ENCODE results near the gene PSMD2.

PSMD2 gene

GRCh38 chr3:184282941-184283340, 16.1 kb upstream of the PSMD2 start:
- no peak for DNase-seq (ENCODE audit: low spot score)

GRCh38 chr3:184283681-184284080, 15.4 kb upstream of the PSMD2 start:
- DNase-seq (ENCODE audit: low spot score), result no peak

GRCh38 chr3:184284696-184285095, 14.3 kb upstream of the PSMD2 start:
- peak; percentile 78 for DNase-seq (ENCODE audit: low spot score)

GRCh38 chr3:184289426-184289938, 9.6 kb upstream of the PSMD2 start:
- peak; percentile 36 for DNase-seq (ENCODE audit: low spot score)

GRCh38 chr3:184290331-184290730, 8.7 kb upstream of the PSMD2 start:
- DNase-seq (ENCODE audit: low spot score), result no peak

GRCh38 chr3:184291044-184291737, 7.8 kb upstream of the PSMD2 start:
- no peak for DNase-seq (ENCODE audit: low spot score)

DNA sequence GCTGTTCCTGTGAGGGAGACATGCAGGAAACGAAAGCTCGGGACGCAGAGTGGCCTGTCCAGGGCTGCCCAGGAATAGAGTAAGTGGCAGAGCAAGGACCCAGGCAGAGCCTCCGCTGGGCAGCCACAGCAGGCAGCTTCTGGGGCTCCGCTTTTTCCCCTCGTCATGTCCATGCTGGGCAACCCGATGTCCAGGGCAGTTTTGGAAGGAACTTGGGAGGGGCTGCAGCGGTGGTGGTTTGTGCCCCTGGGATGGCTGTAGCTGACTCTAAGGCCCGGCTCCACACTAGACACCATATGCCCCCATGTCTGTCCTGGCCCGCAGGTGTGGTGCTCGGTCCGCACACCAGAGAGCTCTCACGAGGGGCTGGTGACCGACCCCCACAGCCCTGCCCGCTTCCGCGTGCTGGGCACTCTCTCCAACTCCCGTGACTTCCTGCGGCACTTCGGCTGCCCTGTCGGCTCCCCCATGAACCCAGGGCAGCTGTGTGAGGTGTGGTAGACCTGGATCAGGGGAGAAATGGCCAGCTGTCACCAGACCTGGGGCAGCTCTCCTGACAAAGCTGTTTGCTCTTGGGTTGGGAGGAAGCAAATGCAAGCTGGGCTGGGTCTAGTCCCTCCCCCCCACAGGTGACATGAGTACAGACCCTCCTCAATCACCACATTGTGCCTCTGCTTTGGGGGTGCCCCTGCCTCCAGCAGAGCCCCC, 7.1 kb upstream of the PSMD2 start:
- DNase-seq (ENCODE audit: low spot score), result no peak

GRCh38 chr3:184295771-184296170, 3.3 kb upstream of the PSMD2 start:
- no peak for DNase-seq (ENCODE audit: low spot score)

- no peak for DNase-seq (ENCODE audit: low spot score)
Measured at GRCh38 chr3:184296616-184297015, 2.4 kb upstream of the PSMD2 start.

DNA sequence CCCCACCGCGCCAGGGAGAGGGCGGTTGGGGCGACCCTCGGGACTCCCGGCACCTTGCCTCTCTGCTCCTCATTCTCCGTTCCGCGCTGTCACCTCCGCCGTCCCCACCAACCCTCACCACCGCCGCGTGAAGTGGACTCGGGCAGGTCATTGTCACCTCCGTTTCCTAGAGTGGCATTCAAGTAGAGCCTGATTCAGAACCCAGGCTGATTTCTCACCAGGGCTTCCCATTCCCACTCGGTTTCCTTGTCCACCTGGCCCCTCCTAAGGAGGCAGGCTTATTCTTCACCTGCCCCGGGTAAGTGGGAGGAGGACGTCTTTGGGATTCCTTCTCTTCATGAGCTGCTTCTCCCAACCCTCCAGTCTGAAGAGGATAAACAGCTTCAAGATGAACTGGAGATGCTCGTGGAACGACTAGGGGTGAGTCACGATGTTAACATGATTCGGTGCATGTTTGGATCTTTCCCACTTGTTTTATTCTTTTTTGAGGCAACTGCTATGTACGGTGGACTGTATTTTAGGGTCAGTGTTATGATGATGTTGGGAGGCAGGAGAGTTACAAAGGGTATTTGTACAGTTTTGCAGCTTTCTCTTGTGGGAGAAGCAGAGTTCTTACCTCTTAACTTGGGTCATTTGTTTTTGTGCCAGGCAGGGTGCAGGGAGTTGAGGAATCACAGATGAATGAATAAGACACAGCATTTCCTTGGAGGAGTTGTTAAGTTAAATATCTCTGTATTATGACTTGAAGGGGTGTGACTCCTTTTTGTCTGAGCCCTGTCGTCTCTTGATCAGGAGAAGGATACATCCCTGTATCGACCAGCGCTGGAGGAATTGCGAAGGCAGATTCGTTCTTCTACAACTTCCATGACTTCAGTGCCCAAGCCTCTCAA, 692 bp downstream of the PSMD2 start:
- no peak for DNase-seq (ENCODE audit: low spot score)

DNA sequence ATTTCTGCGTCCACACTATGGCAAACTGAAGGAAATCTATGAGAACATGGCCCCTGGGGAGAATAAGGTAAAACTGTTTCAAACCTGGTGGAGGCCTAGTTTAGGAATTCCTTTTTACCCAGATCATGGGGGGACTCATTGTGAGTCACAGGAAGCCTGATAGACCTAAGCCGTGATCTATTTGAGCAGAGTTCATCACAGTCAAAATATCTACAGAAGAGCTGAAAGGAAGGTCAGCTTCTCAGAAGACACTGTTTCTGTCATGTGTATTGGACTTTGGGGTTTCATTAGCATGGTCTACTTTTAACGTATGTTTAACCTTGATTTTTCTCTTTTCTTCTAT, 1.3 kb downstream of the PSMD2 start:
- DNase-seq (ENCODE audit: low spot score), result no peak

- DNase-seq (ENCODE audit: low spot score), result no peak
Measured at GRCh38 chr3:184305577-184305976, 6.5 kb downstream of the PSMD2 start.

DNA sequence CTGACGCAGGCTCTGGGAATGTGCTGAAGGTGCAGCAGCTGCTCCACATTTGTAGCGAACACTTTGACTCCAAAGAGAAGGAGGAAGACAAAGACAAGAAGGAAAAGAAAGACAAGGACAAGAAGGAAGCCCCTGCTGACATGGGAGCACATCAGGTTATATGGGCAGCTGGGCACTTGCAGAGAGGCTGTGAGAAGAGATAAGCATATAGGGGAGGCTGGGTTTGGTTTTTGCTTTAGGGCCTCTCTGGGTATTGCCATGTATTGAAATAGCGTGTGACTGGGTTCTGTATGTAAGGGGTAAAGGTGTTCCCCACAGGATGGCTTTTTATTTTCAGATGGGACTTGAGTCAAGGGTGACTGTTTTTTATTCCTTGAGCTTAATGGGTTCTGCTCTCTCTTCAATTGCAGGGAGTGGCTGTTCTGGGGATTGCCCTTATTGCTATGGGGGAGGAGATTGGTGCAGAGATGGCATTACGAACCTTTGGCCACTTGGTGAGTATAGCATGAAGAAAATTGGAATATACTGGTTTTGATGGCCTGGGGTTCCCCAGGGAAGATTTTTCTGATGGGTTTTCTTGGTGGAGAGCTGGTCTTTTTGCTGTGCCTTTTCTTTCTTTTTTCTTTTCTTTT, 7.4 kb downstream of the PSMD2 start:
- DNase-seq (ENCODE audit: low spot score), result no peak

DNA sequence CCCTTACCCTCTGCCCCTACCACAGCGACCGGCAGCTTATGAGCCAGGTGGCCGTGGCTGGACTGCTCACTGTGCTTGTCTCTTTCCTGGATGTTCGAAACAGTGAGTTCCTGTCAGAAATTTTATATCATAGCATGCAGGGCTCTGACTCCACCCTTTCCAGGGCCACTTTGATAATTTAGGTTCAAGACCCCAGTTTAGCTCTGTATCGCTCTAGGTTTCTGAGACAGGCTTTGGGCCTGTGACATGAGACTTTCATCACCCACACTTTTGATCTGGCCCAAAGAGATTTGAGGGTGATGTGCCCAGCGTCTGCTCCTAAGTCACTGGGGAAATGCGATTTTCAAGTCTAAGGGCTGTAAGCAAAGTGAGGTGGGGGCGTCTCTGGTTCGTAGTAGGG, 8.9 kb downstream of the PSMD2 start:
- no peak for DNase-seq (ENCODE audit: low spot score)

GRCh38 chr3:184308744-184309143, 9.7 kb downstream of the PSMD2 start:
- no peak for DNase-seq (ENCODE audit: low spot score)

GRCh38 chr3:184311633-184312032, 12.6 kb downstream of the PSMD2 start:
- no peak for DNase-seq (ENCODE audit: low spot score)

GRCh38 chr3:184314363-184314699, 15.3 kb downstream of the PSMD2 start, which contains the start of gene EIF4G1:
EIF4G1 (plus strand) TSS chr3:184314606; CDS start chr3:184315797, 1,191 bp downstream.
- peak; percentile 87 for DNase-seq (ENCODE audit: low spot score)

DNA sequence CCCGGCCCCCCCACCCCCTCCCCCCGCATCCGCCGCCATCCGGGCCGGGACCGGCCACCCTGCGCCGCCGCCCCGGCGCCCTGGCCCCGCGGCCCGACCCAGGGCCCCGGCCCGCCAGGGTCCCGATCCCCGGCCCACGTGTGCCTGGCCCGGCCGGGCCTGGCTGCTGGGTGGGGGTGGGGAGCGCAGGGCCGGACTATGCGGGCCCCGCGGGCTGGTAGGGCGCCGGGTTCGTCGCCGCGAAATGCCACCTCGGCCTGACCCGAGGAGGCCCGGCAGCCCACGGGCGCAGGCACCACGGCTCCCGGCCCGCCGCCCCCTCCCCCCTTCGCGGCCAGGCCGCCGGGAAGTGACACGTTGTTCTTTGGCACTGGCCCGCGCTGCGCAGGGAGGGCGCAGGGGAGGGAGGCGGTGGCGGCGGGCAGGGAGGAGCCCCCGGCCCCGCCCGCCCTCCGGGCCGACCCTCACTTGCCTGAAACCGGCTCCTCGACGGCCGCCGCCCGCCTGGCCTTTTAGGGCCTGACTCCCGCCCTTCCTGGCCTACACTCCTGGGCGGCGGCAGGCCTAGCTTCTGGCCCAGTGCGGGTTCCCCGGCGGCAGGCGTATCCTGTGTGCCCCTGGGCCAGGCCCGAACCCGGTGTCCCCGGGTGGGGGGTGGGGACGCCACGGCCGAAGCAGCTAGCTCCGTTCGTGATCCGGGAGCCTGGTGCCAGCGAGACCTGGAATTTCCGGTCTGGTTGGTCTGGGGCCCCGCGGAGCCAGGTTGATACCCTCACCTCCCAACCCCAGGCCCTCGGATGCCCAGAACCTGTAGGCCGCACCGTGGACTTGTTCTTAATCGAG, 15.9 kb downstream of the PSMD2 start:
- DNase-seq (ENCODE audit: low spot score), result peak; percentile 53

GRCh38 chr3:184315543-184315867, 16.5 kb downstream of the PSMD2 start:
- DNase-seq (ENCODE audit: low spot score), result no peak

DNA sequence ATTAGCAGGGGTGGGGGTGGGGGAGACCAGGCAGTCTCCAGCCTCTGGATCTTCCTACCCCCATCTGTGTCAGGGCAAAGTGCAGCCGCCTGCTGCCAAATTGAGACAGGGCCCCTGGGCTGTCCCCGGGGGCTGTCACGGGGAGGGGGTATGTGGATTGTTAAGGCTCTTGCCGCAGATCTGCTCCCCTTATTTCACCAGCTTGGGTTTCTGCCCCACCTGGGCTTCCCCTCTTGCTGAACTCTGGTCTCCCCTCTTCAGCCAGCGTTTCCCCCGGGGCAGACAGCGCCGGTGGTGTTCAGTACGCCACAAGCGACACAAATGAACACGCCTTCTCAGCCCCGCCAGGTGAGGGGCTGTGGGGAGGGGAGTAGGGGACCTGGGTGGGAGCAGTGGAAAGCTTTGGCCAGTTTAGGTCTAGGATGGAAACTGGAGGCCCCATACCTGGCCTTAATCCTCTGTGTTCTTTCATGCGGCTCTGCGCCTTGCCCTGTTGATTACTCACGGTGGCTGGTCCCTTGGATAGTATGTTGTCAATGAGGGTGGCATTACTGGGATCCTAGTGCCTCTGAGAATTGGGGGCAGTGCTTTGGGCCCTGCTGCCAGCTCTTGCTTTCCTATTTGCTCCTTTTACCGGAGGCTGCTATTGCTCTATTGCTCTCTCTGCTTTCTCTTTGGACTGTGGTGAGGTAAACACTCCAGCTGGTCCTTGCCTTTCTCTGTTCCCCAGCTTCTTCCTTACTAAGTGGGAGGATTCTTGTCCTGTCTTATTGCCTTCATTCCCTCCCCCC, 17.0 kb downstream of the PSMD2 start:
- DNase-seq (ENCODE audit: low spot score), result no peak

GRCh38 chr3:184316792-184317191, 17.8 kb downstream of the PSMD2 start:
- DNase-seq (ENCODE audit: low spot score), result no peak

Data from pons (tissue), 1 donor.